GM18498 (cell line): ENCODE data around the gene ARPIN.
"Not testable (repeated sequence)": the region's sequence is repeated elsewhere in the genome, so short reads cannot be mapped to it uniquely, and the experiment has no call there.

Experiments used
- ATAC-seq: cut with Tn5 transposase; IDR thresholded peaks from one replicate; pipeline ENCODE4 v1.9.1; 2021; ENCODE audit warnings: mild to moderate bottlenecking, moderate library complexity; ENCODE audit not compliant: unreplicated experiment

ARPIN gene

DNA sequence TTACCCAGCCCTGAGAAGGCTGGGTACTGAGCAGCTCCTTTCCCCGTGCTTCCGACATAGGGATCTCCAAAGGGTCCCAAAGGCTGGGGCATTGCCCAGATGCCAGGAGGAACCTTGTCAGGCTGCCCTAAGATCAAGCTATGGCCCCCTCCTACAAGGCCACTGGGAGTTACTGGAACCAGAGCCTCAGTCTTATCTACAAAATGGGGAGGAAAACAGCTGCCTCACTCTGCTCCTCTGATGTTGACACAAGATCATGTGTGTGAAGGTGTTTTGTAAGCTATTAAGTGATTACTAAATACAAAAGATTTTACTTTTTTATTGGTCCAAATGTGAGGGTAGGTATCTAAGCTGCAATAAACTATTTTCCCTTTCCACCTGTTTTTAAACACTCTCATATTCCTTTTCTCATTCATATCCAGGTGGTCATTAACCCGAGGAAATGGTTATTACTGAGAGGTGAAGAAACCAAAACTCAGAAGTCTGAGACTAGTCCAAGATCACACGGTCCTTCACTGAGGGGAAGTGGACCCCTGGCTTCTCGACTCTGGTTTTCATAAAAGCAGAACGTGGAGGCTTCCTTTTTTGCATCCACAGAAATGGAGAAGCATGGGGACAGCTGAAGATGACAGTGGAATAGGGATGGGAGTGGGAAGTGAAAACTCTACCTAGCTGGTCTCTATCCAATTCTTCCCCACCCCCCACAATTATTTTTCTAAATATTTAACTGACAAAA, 1.7 kb downstream of the ARPIN start:
- ATAC-seq, result no peak

DNA sequence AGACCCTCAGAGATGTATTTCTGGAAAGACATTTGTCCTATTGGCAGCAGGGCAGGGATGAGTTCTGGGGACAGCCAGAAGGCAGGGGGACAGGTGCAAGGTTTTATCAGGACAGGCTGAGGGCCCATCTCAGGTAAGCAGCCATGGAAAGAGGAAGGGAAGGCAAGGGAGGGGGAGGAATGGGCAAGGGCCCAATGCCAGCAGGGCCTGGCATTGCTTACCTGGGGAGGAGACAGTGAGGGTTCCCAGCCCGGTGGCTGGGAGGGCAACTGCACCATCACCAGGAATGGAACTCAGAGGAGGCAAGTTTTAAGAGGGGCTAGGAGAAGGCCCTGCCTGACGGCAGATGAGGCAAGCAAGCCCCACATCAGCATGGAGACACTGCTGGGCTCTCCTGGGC, 3.1 kb downstream of the ARPIN start:
- ATAC-seq, result no peak

DNA sequence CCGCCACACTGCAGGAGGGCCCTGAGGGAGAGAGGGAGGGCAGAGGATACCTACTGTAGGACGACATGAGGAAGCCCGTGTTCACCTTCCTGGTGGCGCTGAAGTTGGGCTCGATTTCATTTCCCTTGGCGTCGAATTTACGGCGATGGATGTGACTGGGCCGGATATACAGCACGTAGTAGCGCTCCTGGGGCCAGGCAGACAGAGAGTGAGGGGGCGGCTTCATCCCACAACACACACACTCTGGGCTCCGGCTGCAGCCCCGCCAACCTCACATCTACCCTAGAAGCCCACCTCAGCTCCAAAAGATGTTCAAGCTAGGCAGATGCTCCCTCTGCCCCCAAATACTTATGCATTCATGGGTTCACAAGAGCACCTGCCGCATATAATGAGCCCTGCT, 4.5 kb downstream of the ARPIN start:
- no peak for ATAC-seq

DNA sequence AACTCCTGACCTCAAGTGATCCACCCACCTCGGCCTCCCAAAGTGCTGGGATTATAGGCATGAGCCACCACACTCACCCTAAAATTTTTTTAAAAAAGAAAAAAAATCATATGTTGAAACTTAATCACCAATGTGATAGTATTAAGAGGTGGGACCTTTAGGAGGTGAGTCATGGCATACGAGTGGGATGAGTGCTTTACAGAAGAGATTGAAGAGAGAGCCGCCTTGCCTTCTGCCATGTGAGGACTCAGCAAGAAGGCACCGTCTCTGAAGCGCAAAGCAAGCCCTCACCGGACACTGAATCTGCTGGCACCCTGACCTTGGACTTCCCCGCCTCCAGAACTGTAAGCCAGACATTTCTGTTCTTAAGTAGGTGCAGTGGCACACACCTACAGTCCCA, 5.5 kb downstream of the ARPIN start:
- ATAC-seq, result no peak

DNA sequence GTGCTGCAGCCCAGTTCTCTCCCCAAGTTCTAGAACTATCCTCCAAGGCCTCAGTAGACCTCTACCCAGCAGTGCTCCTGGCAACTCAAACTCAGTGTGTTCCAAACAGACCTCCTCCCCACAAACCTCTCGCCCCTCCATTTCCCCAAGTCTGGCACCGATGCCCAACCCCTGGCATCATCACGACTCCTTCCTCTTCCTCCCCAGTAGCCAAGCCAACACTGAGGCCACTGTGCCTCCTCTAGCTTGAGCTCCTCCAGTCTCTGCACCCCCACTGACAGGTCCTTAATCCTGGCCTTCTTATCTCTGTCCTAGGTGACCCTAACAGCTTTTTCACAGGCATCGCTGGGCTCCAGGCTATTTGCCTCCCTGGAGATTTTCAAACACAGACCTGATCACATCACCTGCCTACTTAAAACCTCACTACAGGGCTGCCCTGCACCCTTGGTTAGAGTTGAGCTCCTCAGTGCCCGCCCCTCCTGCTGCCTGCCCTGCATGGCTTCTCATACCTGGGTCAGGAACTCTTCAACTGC, 6.8 kb downstream of the ARPIN start:
- no peak for ATAC-seq

DNA sequence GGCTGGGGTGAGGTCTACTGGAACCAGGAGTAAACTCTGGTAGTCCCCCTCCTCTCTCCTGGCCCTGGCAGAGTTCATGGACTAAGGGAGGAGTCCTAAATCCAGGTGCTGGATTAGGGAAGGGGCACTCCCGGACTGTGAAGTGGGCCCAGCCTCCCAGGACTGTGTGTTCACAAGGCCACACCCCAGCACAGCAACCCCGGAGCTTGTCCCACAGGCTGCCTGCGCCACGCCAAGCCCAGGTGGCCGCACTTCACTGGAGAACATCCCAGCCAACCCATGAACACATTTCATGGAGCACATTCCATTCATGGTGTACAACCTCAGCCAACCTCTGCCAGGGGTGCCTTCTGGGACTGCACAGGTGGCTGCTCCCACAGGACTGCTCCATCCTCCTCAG, 8.2 kb downstream of the ARPIN start:
- ATAC-seq, result no peak

DNA sequence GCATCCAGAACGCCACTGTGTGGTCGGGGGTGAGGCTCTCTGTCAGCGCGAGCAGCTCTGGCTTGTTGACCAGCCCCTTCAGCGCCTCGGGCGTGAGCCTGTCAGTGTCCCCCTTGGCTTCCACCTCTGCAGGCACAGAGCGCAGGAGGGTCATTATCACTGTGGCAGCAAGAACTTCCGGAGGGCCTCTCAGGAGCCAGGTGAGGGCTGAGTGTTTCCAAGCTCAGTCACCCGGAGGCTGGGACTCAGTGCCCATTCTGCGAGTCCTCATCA, 9.0 kb downstream of the ARPIN start:
- ATAC-seq, result no peak

DNA sequence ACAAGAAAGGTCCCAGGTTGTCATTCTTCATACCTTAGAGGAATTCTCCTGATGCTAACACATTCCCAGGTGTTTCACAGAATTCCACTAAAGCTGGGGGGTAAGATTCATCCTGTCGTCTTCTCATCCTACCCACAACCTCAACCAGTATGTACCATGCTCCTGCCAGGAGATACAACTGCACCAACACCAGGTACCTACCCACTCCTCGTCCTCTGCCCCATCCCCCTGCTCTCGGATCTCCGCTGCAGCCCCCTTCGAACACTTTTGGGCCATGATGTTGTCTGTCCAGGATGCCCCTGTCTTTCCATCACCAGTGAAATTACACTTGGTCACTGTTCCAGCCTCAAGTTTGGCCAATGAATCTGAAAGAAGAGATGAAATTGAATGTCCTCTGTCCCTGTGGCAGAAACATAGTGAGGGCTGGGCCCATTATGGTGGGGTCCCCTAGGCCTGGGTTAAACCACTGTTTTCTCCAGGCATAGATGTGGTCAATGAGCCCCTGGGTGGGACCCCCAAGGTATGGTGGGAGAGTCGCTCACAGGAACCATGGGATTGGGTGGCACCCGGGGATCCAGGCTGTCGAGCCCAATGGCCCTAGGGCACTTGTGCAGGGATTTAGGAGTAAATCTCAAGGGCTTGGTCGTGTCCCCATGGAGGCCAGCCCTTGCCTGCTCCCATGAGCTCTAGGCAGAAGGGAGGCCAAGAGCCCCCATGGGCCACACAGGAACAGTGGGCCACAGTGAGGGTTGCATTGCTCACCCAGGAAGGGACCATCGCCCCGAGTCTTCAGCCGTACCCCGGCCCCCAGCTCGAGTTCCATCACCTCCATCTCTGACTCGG, 9.5 kb downstream of the ARPIN start:
- ATAC-seq, result no peak

DNA sequence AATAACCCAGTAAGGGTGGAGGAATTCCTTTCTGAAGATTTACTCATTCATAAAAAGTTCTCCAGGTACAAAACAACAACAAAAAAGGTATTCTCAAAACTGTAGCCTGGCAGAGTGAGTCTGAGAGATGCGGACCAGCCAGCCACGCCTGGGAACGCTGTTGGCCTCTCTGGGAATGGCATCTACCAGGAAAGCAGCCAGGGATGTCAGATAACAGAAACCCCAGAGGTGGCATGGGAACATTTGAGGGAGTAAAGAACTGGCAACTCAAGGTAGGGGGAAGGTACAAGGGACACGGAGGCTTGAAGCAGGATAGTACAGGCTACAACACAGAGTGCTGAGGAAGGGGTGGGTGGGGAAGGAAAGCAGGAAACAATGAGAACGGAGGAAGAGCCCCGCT, 11.9 kb downstream of the ARPIN start:
- ATAC-seq, result no peak

DNA sequence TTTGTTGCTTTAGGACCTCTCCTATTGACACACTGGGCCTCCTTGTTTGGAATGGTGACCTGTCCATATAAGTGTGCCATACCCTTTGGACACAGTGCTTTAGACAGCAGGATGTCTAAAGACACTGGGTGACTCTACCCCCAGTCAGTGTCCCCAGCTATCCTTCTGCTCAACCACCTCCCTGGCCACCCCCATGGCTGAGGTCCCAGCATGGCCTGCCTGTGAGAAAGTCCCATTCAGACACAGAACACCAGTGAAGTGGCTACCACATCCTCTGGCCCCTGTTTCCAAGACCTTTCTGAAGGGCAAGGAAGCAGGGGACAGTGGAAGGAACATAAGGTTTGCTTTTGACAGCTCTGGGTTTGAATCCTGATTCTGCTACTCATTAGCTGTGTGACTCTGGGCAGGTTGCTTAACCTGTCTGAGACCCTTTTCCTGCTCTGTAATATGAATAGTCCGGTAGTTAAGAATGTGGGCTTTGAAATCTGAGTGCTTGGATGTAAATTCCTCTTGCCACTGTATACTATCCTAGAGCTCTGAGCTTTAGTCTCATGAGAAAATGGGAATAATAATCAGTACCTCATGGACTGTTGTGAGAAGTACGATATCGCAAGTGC, 12.7 kb downstream of the ARPIN start:
- no peak for ATAC-seq

DNA sequence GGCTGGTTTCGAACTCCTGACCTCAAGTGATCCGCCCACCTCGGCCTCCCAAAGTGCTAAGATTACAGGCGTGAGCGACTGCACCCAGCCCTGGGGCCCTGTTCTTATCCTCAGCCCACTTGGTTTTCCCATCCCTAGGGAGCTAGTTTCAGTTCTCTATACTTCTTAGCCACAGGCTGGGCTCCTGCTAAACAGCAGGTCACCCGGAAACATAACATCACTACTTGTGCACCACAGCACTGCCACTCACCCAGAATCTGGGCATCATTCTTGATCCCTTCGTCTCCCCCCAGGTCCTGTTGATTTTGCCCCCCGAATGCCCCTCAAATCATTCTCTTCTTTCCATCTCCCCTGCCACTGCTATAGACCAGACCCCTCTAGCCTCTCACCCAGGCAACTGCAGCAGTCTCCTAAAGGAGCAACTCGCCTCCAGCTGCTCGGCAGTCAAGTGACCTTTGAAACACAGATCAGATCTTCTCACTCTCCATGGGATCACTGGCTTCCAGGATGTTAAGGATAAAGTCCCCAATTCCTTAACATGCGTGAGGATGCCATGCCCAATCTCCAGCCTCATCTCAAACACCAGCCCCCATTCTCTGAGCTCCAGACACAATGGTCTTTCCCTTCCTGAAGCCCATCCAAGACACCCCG, 13.3 kb downstream of the ARPIN start:
- no peak for ATAC-seq

DNA sequence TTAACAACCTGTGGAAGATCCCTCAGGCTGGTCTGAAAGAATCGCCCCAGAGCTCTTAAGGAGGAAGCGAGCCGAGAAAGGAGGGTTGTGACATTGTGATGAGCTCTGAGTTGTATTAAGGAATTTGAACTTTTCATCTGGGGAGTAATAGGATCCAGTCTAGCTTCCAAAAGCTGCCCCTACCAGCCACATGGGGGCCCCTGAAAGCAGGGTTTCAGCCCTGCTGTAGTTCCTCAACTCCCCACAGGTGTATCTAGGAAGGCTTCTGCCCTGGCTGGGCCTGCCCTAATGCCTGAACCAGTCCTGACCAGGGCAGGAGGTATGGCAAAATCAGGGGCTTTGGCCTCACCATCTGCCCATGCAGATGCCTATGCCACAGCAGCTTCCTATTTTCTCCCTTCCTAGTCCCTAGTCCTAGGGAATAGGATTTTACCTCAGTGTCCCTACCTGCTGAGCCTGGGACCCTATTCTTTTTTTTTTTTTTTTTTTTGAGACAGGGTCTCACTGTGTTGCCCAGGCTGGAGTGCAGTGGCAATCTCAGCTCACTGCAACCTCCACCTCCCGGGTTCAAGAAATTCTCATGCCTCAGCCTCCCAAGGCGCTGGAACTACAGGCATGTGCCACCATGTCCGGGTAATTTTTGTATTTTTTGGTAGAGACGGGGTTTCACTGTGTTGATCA, 14.0 kb downstream of the ARPIN start:
- peak; percentile 49 for ATAC-seq

DNA sequence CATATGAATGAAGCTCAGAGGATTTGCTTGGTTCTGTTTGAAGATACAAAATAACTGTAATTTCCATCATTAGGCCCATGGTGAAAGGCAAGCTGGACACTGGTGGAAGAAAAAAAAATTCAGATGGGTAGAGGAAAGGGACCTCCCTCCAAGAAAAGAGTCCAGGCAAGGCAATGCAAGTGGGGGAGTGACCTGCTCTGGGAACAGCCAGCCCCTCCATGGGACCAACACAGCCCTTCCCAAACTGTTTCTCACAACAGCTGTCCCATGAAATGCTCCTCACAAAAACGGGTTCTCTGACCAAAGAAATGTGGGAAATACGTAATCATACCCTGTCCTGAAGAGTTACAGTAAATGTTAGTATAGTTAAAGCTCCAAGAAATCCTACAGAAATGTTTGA, 14.6 kb downstream of the ARPIN start:
- no peak for ATAC-seq

DNA sequence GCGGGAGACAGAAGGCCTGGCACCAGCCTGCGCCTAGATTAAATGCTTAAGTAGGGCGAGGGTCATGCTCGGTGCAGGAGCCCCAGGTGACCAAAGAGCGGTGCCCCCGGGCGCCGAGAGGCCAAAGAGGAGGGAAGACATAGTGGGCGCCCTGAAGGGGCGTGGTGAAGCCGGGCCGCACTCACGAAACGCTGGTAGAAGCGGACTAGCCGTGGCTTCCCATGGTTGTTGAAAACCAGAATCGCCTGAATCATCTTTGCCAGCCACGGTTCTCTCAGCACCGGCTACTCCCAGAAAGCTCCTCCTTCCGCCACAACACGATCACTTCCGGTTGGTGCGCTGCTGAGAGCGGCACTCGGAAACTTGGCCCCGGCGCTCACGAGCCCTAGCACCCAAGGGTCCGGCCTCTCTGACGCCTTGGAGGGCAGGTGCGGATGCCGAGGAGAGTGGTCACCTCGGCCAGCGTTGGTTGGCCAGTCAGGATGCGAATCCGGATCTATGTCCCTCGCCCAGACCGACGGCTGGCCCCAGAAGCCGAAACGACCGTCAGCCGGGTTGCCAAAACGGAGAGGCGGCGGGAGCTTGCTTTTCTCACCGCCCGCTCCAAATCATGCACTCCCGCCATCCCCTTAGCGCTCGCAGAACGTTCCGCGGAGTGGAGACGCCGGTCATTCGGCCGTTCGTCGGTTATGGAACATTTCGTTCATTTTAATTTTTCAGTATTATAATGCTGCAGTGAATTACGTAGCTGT, 18.9 kb downstream of the ARPIN start, which contains the start of gene AP3S2:
TSS of gene AP3S2 (minus strand) at position 299 of the 752 bp plus-strand sequence. CDS start at position 254, 45 bp downstream.
- ATAC-seq, result peak; percentile 92

DNA sequence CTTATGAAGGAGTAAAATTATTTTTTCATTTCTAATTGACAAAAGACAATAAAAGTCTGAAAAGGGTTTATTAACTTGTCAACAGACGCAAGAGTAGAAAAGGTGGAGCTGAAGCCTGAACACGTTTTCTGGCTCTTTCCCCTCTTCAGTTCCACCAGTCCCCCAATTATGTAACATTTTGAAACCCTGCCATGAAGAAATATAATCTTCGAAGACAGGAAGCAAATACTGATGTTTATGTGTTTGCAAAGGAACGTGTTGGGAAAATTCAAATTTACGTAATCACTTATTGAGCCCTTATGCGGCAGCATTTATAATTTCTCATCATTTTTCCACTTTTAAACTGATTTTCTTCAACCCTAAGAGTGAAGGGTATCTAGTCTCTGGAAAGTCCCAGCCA, 19.7 kb downstream of the ARPIN start:
- ATAC-seq, result no peak

DNA sequence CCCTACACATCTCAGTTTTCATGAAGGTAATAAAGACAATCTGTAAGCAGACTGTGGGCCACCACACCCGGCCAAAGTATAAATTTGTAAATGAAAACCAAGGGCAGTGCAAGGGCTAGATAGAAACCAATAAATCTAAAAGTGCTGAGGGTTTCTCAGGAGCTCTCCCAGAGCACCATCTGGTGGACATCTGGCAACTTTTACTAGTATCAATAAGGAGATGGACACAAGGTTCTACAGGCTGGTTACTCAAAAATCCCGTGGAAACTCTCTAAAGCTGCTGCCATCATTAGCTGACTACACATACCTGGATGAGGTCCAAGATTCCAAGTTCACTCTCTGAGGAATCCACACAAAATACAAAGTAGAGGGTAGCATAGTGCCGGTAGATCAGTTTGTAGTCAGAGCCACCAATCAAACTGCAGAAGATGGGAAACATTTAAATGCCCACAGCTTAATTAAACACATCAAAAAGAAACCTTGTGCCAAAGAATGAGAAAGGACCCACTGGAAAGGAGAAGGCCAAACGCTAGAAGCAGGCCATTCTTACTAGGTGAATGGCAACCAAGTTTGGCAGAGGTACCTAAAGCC, 24.4 kb downstream of the ARPIN start:
- no peak for ATAC-seq

DNA sequence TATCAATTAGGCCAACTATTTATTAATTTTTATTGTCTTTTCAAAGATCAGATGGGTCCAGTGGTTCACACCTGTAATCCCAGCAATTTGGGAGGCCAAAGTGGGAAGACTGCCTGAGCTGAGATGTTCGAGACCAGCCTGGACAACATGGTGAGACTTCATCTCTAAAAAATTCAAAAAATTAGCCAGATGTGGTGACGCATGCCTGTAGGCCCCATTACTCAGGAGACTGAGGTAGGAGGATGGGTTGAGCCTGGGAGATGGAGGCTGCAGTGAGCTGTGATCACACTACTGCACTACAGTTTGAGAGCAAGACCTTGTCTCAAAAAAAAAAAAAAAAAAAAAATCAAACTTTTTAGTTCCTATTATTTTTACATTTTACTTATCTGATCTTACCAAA, 27.1 kb downstream of the ARPIN start:
- no peak for ATAC-seq

DNA sequence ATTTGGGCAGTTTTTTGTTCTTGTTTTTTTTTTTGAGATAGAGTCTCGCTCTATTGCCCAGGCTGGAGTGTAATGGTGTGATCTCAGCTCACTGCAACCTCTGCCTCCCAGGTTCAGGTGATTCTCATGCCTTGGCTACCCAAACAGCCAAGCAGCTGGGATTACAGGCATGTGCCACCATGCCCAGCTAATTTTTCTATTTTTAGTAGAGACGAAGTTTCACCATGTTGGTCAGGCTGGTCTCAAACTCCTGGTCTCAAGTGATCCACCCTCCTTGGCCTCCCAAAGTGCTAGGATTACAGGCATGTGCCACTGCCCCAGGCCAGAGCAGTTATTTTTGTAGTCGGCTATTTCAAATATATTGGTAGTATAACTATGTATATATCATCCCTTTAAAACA, 27.6 kb downstream of the ARPIN start:
- not testable (repeated sequence) for ATAC-seq

DNA sequence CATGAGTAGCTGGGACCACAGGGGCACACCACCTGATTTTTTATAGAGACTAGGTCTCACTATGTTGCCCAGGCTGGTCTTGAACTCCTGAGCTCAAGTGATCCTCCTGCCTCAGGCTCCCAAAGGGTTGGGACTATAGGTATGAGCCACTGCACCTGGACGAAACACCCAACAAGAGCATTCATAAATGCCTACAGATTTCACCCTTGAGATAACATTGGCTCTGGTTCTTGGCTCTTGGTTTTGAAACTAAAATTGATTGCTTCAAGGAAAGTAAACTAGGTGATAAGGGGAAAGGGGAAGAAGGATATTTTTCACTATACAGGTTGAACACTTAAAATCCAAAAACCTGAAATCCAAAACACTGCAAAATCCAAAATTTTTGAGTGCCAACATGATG, 29.2 kb downstream of the ARPIN start:
- no peak for ATAC-seq

DNA sequence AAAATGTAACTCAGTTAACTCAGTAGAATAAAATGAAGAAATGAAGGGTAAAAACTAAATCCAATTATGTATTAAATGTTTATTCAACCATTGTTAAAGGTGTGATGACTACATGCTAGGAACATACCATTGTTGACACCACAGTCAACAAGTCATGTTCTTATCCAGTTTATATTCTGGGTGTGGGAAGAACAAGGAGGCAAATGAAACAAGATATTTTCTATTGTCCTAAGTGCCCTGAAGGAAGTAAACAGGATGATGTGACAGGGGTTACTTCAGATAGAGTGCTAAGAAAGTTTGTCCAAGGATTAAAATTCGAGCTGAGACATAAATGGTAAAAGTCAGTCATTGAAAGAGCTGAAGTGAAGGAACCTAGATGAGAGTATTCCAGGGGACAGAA, 32.0 kb downstream of the ARPIN start:
- no peak for ATAC-seq
